GM18520 (cell line): ENCODE results near the gene PTH2.
"Not testable (repeated sequence)": the region's sequence is repeated elsewhere in the genome, so short reads cannot be mapped to it uniquely, and the experiment has no call there.

Experiments used
- ATAC-seq: cut with Tn5 transposase; IDR thresholded peaks from one replicate; pipeline ENCODE4 v1.9.1; 2021; ENCODE audit not compliant: unreplicated experiment

PTH2 gene

GRCh38 chr19:49390131-49390928, 32.9 kb downstream of the PTH2 start:
- ATAC-seq, result no peak

GRCh38 chr19:49389406-49389805, 33.8 kb downstream of the PTH2 start:
- ATAC-seq, result no peak

- ATAC-seq, result no peak
These were observed 35.3 kb downstream of the PTH2 start, which contains the start of gene KASH5 for GRCh38 chr19:49387936-49388372. Gene KASH5 (plus strand): TSS chr19:49388249. CDS start chr19:49390884, 2,635 bp downstream.

GRCh38 chr19:49383599-49383998, 39.6 kb downstream of the PTH2 start:
- no peak for ATAC-seq

GRCh38 chr19:49382639-49383038, 40.6 kb downstream of the PTH2 start:
- no peak for ATAC-seq

GRCh38 chr19:49380391-49380790, 42.9 kb downstream of the PTH2 start:
- no peak for ATAC-seq

- ATAC-seq, result no peak
These were observed 44.7 kb downstream of the PTH2 start for GRCh38 chr19:49378512-49378911.

GRCh38 chr19:49374665-49375434, 48.4 kb downstream of the PTH2 start:
- no peak for ATAC-seq

- ATAC-seq, result not testable (repeated sequence)
These were observed 50.1 kb downstream of the PTH2 start for GRCh38 chr19:49373174-49373573.
